ENCODE data around the gene PDPN.

PDPN gene

GRCh38 chr1:13627127-13627526 is 43.5 kb downstream of the PDPN start:
- TF ChIP-seq, protein P1, sequence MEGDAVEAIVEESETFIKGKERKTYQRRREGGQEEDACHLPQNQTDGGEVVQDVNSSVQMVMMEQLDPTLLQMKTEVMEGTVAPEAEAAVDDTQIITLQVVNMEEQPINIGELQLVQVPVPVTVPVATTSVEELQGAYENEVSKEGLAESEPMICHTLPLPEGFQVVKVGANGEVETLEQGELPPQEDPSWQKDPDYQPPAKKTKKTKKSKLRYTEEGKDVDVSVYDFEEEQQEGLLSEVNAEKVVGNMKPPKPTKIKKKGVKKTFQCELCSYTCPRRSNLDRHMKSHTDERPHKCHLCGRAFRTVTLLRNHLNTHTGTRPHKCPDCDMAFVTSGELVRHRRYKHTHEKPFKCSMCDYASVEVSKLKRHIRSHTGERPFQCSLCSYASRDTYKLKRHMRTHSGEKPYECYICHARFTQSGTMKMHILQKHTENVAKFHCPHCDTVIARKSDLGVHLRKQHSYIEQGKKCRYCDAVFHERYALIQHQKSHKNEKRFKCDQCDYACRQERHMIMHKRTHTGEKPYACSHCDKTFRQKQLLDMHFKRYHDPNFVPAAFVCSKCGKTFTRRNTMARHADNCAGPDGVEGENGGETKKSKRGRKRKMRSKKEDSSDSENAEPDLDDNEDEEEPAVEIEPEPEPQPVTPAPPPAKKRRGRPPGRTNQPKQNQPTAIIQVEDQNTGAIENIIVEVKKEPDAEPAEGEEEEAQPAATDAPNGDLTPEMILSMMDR (IDR thresholded peaks at IDR 0.05; ENCODE audit: extremely low read depth, missing control alignments) = no peak
- DNase-seq (ENCODE audit: low spot score) = no peak

DNA sequence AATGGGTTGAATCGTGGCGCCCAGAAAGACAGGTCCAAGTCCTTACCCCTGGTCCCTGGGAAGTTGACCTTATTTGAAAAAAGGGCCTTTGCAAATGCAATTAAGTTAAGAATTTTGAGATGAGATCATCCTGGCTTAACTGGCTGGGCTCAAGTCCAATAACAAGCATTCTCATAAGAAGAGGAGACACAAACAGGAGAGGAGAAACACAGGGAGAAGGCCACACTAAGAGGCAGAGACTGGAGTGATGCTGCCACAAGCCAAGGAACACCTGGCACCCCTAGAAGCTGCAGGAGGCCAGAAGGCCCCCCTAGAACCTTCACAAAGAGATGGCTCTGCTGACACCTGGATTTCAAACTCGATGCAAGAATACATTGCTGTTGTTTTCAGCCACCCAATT is 44.6 kb downstream of the PDPN start:
- TF ChIP-seq, protein P1 (IDR thresholded peaks at IDR 0.05; ENCODE audit: extremely low read depth, missing control alignments) = no peak
- DNase-seq (ENCODE audit: low spot score) = no peak

- TF ChIP-seq, protein P1 (IDR thresholded peaks at IDR 0.05; ENCODE audit: extremely low read depth, missing control alignments) = no peak
- no peak for DNase-seq (ENCODE audit: low spot score)
Measured at GRCh38 chr1:13628711-13629110, 45.1 kb downstream of the PDPN start.

- TF ChIP-seq, protein P1 (IDR thresholded peaks at IDR 0.05; ENCODE audit: extremely low read depth, missing control alignments) = no peak
- no peak for DNase-seq (ENCODE audit: low spot score)
Measured at GRCh38 chr1:13642306-13643004, 58.8 kb downstream of the PDPN start.

DNA sequence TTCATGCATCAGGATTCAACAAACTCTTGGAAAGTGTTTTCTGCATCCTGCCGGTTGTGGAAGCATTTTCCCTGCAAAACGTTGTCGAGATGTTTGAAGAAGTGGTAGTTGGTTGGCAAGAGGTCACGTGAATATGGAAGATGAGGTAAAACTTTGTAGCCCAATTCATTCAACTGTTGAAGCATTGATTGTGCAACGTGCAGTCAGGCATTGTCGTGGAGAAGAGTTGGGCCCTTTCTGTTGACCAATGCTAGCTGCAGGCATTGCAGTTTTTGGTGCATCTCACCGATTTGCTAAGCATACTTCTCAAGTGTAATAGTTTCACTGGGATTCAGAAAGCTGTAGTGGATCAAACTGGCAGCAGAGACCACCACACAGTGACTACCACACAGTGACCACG is 59.4 kb downstream of the PDPN start:
- no peak for DNase-seq (ENCODE audit: low spot score)
- TF ChIP-seq, protein P1 (IDR thresholded peaks at IDR 0.05; ENCODE audit: extremely low read depth, missing control alignments) = no peak

- no peak for DNase-seq (ENCODE audit: low spot score)
- TF ChIP-seq, protein P1 (IDR thresholded peaks at IDR 0.05; ENCODE audit: extremely low read depth, missing control alignments) = no peak
Measured at GRCh38 chr1:13646521-13646920, 62.9 kb downstream of the PDPN start.

DNA sequence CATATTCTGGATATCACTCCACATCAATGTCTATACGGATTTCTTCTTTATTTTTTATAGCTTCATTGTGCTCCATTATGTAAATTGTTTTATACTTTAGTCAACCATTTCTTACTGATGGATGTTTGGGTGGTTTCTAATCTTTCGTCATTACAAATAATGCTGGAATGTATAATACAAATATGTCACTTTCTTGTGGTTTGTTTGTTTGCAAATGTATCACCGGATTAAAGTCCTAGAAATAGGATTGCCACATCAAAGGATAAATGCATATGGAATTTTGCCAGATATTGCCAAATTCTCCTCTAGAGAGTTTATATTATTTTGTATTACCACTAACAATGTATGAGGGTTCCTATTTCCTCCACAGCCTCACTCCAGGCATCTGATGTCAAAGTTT is 67.6 kb downstream of the PDPN start:
- DNase-seq (ENCODE audit: low spot score) = no peak
- TF ChIP-seq, protein P1 (IDR thresholded peaks at IDR 0.05; ENCODE audit: extremely low read depth, missing control alignments) = no peak
